Esophagus muscularis mucosa (tissue), 4 donors: ENCODE measurements around the gene TBX2.

Experiments used
- CTCF ChIP-seq, 3 experiments: fragments of 200-600 bp in 2 of 3; fragments of 450-650 bp in 1 of 3; sonication (generic) in 2 of 3; IDR thresholded peaks; one replicate each; pipeline ENCODE4 v1.5.1; 2017 to 2019; ENCODE audit warnings: antibody characterized with exemption in 3 of 3, mild to moderate bottlenecking in 2 of 3, moderate library complexity in 1 of 3
- EP300 ChIP-seq: sonication (generic); formaldehyde crosslinking; IDR thresholded peaks from one replicate; pipeline ENCODE4 v1.6.1; 2017; ENCODE audit warnings: antibody characterized with exemption
- POLR2A ChIP-seq: fragments of 450-650 bp; IDR thresholded peaks from one replicate; pipeline ENCODE4 v1.6.1; 2017; ENCODE audit warnings: antibody characterized with exemption, moderate library complexity, mild to moderate bottlenecking, low read depth
- POLR2AphosphoS5 ChIP-seq, 2 donors: sonication (generic); formaldehyde crosslinking; IDR thresholded peaks; one replicate each; pipeline ENCODE4 v1.6.1; 2017; ENCODE audit warnings: antibody characterized with exemption in 2 of 2

- TF ChIP-seq CTCF (IDR thresholded peaks at IDR 0.05) (no peak), POLR2AphosphoS5 (IDR thresholded peaks at IDR 0.05) (no peak), POLR2A (no peak), EP300 (no peak)
Observed at GRCh38 chr17:61436273-61436672, 36.6 kb downstream of the TBX2 start.
